22Rv1 (cell line): ENCODE measurements around the gene ARMC6.

Source experiments
- CTCF ChIP-seq: fragments of 450-650 bp; IDR thresholded peaks from 2 replicates; pipeline ENCODE4 v1.5.1; 2017; ENCODE audit warnings: mild to moderate bottlenecking
- ZFX ChIP-seq: fragments of 450-650 bp; IDR thresholded peaks from 2 replicates; pipeline ENCODE4 v1.6.1; 2017; ENCODE audit warnings: antibody characterized with exemption, borderline replicate concordance

- TF ChIP-seq CTCF (no peak), ZFX (no peak)
Measured at GRCh38 chr19:19050104-19050503, 16.7 kb downstream of the ARMC6 start.
